GM12878 (cell line): ENCODE measurements around the gene ZNF85. TPM values are rescaled to one million over a fixed set of nuclear protein-coding genes. Genes with fewer than 3 reads are reported as not detected.
A peak's percentile ranks its signal among the peaks of the same experiment; 100 is the strongest.

ENCODE experiments used
- CBX5 ChIP-seq: sonication (generic); IDR thresholded peaks from 2 replicates; pipeline ENCODE4 v1.6.1; 2016; ENCODE audit warnings: low read depth, moderate library complexity, mild to moderate bottlenecking, inconsistent platforms
- CEBPB ChIP-seq, 2 experiments: fragments of 150-350 bp in 1 of 2; IDR thresholded peaks; 2 replicates each; pipeline ENCODE4 v1.6.1; 2012 to 2014; ENCODE audit warnings: low read depth in 2 of 2, low read length in 2 of 2, borderline replicate concordance in 1 of 2, inconsistent platforms in 1 of 2
- DPF2 ChIP-seq: fragments of 450-650 bp; IDR thresholded peaks from 2 replicates; pipeline ENCODE4 v1.6.1; 2017; ENCODE audit warnings: mild to moderate bottlenecking
- IKZF2 ChIP-seq, 2 experiments: fragments of 450-650 bp; IDR thresholded peaks; 2 replicates each; pipeline ENCODE4 v1.6.1; 2017; ENCODE audit warnings: mild to moderate bottlenecking in 2 of 2, moderate library complexity in 2 of 2
- MEF2A ChIP-seq: IDR thresholded peaks from 2 replicates; pipeline ENCODE4 v1.6.1; 2011; ENCODE audit warnings: low read depth, mild to moderate bottlenecking, low read length, moderate library complexity; ENCODE audit not compliant: insufficient read depth
- MEF2B ChIP-seq: fragments of 450-650 bp; IDR thresholded peaks from 2 replicates; pipeline ENCODE4 v1.6.1; 2018; ENCODE audit warnings: mild to moderate bottlenecking, moderate library complexity; ENCODE audit not compliant: partially characterized antibody, poor library complexity, severe bottlenecking
- MXI1 ChIP-seq: fragments of 150-350 bp; IDR thresholded peaks from 2 replicates; pipeline ENCODE4 v1.6.1; 2011; ENCODE audit warnings: low read depth, mild to moderate bottlenecking, inconsistent platforms, low read length, improper control_type of control experiment
- MYB ChIP-seq: fragments of 150-350 bp; IDR thresholded peaks from 2 replicates; pipeline ENCODE4 v1.6.1; 2014; ENCODE audit warnings: mild to moderate bottlenecking, low read depth, low read length, borderline replicate concordance
- NBN ChIP-seq: fragments of 450-650 bp; IDR thresholded peaks from 2 replicates; pipeline ENCODE4 v1.6.1; 2016
- NFYA ChIP-seq: IDR thresholded peaks from 2 replicates; pipeline ENCODE4 v1.6.1; 2011; ENCODE audit warnings: low read depth, mild to moderate bottlenecking, low read length, improper control_type of control experiment, borderline replicate concordance
- NR2F1 ChIP-seq: fragments of 450-650 bp; conservative IDR thresholded peaks from 2 replicates; pipeline ENCODE4 v1.6.1; 2017; ENCODE audit warnings: mild to moderate bottlenecking
- NRF1 ChIP-seq: conservative IDR thresholded peaks from 2 replicates; pipeline ENCODE4 v1.6.1; 2011; ENCODE audit warnings: mild to moderate bottlenecking, low read depth, low read length, improper control_type of control experiment
- POLR2AphosphoS5 ChIP-seq: IDR thresholded peaks from 2 replicates; pipeline ENCODE4 v1.6.1; 2011; ENCODE audit warnings: mild to moderate bottlenecking, low read length, inconsistent platforms
- POU2F2 ChIP-seq: IDR thresholded peaks from 3 replicates; pipeline ENCODE4 v1.6.1; 2011; ENCODE audit warnings: low read depth, mild to moderate bottlenecking, low read length, borderline replicate concordance
- RB1 ChIP-seq: fragments of 450-650 bp; formaldehyde crosslinking; IDR thresholded peaks from 2 replicates; pipeline ENCODE4 v1.6.1; 2017; ENCODE audit warnings: mild to moderate bottlenecking, borderline replicate concordance
- RFX5 ChIP-seq: IDR thresholded peaks from 2 replicates; pipeline ENCODE4 v1.6.1; 2011; ENCODE audit warnings: low read depth, low read length, improper control_type of control experiment
- SIN3A ChIP-seq: IDR thresholded peaks from 2 replicates; pipeline ENCODE4 v1.6.1; 2012; ENCODE audit warnings: low read depth, low read length, improper control_type of control experiment
- SMAD1 ChIP-seq: fragments of 450-650 bp; IDR thresholded peaks from 2 replicates; pipeline ENCODE4 v1.6.1; 2018; ENCODE audit warnings: mild to moderate bottlenecking, low read depth; ENCODE audit not compliant: partially characterized antibody
- SMAD5 ChIP-seq: IDR thresholded peaks from 2 replicates; pipeline ENCODE4 v1.6.1; 2016; ENCODE audit warnings: antibody characterized with exemption, low read depth
- SMC3 ChIP-seq: IDR thresholded peaks from 2 replicates; pipeline ENCODE4 v1.6.1; 2011; ENCODE audit warnings: low read length, improper control_type of control experiment, borderline replicate concordance
- SPI1 ChIP-seq: IDR thresholded peaks from 2 replicates; pipeline ENCODE4 v1.6.1; 2011; ENCODE audit warnings: low read depth, mild to moderate bottlenecking, low read length, moderate library complexity, borderline replicate concordance; ENCODE audit not compliant: insufficient read depth
- TARDBP ChIP-seq: IDR thresholded peaks from 2 replicates; pipeline ENCODE4 v1.6.1; 2016; ENCODE audit warnings: borderline replicate concordance
- TCF12 ChIP-seq: IDR thresholded peaks from 2 replicates; pipeline ENCODE4 v1.6.1; 2011; ENCODE audit warnings: low read depth, mild to moderate bottlenecking, low read length
- WRNIP1 ChIP-seq: IDR thresholded peaks from 2 replicates; pipeline ENCODE4 v1.6.1; 2011; ENCODE audit warnings: low read depth, low read length, improper control_type of control experiment, borderline replicate concordance
- YY1 ChIP-seq: IDR thresholded peaks from 2 replicates; pipeline ENCODE4 v1.6.1; 2011; ENCODE audit warnings: low read depth, mild to moderate bottlenecking, low read length
- polyA plus RNA-seq, 11 experiments: library from polyadenylated mRNA; depleted of rRNA in 4 of 11; unstranded in 6 of 11; stranded (reverse) in 5 of 11; fragments of >200 nt; fragmentation: Nextera tagmentation in 4 of 11; fragmentation: Illumina TruSeq in 1 of 11; extraction: Ambion mirVana in 4 of 11; extraction: Trizol in 1 of 11; gene quantifications; 1 replicate in 1 of 11; 2 replicates in 10 of 11; pipeline versions ENCODE4 v1.2.1 to v1.2.3, GENCODE V29; 2011 to 2016; ENCODE audit warnings: inconsistent platforms in 2 of 11, missing spikeins in 2 of 11, low read depth in 1 of 11
- total RNA-seq, 4 experiments: library from RNA; depleted of rRNA in 3 of 4; stranded (reverse); fragments of >200 nt in 3 of 4; fragmentation: Illumina TruSeq in 1 of 4; extraction: Trizol in 1 of 4; gene quantifications; 2 replicates each; pipeline versions ENCODE4 v1.2.1 to v1.2.3, GENCODE V29; 2013 to 2021
- TF ChIP-seq, protein P1 (sequence below): fragments of 450-650 bp; IDR thresholded peaks from 2 replicates; pipeline ENCODE4 v1.6.1; 2016; ENCODE audit warnings: mild to moderate bottlenecking
- TF ChIP-seq, protein P2 (sequence below): fragments of 450-650 bp; IDR thresholded peaks from 2 replicates; pipeline ENCODE4 v1.6.1; 2016; ENCODE audit warnings: mild to moderate bottlenecking
- TF ChIP-seq, protein P3 (sequence below): IDR thresholded peaks from 2 replicates; pipeline ENCODE4 v1.6.1; 2012; ENCODE audit warnings: low read length, inconsistent platforms

Gene ZNF85
- total and polyA plus RNA-seq, 10 of the 15 experiments (the other 5 are each of a cell fraction or from before 2014, with no cell fraction given): 12.6 to 31.7 (median 20.9) TPM

DNA sequence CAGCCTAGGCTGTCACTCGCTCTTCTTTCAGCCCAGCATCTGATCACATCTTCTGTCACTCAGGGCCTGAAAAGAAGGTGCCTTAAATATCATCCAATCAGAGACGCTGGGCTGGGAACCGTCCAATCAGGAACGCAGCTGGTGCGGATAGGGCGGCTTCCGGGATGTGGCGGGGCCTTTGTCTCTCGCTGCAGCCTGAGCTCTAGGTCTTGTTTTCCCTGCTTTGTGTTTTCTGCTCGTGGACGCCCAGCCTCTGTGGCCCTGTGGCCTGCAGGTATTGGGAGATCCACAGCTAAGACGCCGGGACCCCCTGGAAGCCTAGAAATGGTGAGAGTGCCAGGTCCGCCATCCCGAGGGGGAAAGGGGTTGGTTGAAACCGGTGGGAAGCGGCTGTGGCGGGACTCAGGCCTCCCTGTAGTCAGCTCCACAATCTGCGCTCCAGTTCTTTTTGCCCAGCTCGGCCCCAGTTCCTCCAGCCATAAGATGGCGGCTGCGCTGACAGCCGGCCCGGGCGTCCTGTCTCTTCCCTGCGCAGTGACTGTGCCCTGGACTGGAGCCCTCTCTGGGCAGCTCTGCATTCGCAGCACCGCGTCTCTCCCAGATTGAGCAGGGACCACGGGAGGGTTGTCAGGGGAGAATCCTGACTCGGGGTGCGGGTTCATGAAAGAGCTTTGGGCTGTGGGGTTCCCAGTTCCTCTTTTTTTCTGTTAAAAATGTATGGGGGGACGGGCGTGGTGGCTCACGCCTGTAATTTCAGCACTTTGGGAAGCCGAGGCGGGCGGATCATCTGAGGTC, at the start of gene ZNF85 (continued):
- TF ChIP-seq MXI1 (no peak), POU2F2 (peak; percentile 33; the same call in 1 of the 3 replicates), NBN (no peak), NFYA (peak; percentile 42; the same call in 1 of the 2 replicates), POLR2AphosphoS5 (peak; percentile 80), MYB (no peak), RFX5 (peak; percentile 56; the same call in 1 of the 2 replicates), SPI1 (peak; percentile 89), TARDBP (peak; percentile 38; the same call in 1 of the 2 replicates), DPF2 (0 out of 2 replicates have a peak, but pooled peaks have one; percentile 48), MEF2B (peak; percentile 83), NRF1 (no peak), CBX5 (0 out of 2 replicates have a peak, but pooled peaks have one; percentile 21), TCF12 (no peak), SIN3A (peak; percentile 80), RB1 (0 out of 2 replicates have a peak, but pooled peaks have one; percentile 38), YY1 (peak; percentile 89), NR2F1 (0 out of 2 replicates have a peak, but pooled peaks have one; percentile 36), SMAD5 (0 out of 2 replicates have a peak, but pooled peaks have one; percentile 42), SMAD1 (no peak), WRNIP1 (no peak), IKZF2 (IDR thresholded peaks at IDR 0.05) (peak; percentile 42 to 46; a peak in 2 of 4 replicates), SMC3 (no peak), MEF2A (peak; percentile 85; the same call in 1 of the 2 replicates), CEBPB (IDR thresholded peaks at IDR 0.05; ENCODE audit: borderline replicate concordance in 1 of 2, low read depth in 2 of 2, low read length in 2 of 2) (no peak)
- TF ChIP-seq, protein P1, sequence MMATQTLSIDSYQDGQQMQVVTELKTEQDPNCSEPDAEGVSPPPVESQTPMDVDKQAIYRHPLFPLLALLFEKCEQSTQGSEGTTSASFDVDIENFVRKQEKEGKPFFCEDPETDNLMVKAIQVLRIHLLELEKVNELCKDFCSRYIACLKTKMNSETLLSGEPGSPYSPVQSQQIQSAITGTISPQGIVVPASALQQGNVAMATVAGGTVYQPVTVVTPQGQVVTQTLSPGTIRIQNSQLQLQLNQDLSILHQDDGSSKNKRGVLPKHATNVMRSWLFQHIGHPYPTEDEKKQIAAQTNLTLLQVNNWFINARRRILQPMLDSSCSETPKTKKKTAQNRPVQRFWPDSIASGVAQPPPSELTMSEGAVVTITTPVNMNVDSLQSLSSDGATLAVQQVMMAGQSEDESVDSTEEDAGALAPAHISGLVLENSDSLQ: peak; percentile 97
- TF ChIP-seq, protein P2, sequence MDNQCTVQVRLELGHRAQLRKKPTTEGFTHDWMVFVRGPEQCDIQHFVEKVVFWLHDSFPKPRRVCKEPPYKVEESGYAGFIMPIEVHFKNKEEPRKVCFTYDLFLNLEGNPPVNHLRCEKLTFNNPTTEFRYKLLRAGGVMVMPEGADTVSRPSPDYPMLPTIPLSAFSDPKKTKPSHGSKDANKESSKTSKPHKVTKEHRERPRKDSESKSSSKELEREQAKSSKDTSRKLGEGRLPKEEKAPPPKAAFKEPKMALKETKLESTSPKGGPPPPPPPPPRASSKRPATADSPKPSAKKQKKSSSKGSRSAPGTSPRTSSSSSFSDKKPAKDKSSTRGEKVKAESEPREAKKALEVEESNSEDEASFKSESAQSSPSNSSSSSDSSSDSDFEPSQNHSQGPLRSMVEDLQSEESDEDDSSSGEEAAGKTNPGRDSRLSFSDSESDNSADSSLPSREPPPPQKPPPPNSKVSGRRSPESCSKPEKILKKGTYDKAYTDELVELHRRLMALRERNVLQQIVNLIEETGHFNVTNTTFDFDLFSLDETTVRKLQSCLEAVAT: peak; percentile 34; the same call in 1 of the 2 replicates
- TF ChIP-seq, protein P3, sequence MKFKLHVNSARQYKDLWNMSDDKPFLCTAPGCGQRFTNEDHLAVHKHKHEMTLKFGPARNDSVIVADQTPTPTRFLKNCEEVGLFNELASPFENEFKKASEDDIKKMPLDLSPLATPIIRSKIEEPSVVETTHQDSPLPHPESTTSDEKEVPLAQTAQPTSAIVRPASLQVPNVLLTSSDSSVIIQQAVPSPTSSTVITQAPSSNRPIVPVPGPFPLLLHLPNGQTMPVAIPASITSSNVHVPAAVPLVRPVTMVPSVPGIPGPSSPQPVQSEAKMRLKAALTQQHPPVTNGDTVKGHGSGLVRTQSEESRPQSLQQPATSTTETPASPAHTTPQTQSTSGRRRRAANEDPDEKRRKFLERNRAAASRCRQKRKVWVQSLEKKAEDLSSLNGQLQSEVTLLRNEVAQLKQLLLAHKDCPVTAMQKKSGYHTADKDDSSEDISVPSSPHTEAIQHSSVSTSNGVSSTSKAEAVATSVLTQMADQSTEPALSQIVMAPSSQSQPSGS: no peak
- TF ChIP-seq, all 136 proteins: peak for 36
